ENCODE data around the gene ERBB3.
A peak's percentile ranks its signal among the peaks of the same experiment; 100 is the strongest.
"Not testable (repeated sequence)": the region's sequence is repeated elsewhere in the genome, so short reads cannot be mapped to it uniquely, and the experiment has no call there.

ERBB3 gene

DNA sequence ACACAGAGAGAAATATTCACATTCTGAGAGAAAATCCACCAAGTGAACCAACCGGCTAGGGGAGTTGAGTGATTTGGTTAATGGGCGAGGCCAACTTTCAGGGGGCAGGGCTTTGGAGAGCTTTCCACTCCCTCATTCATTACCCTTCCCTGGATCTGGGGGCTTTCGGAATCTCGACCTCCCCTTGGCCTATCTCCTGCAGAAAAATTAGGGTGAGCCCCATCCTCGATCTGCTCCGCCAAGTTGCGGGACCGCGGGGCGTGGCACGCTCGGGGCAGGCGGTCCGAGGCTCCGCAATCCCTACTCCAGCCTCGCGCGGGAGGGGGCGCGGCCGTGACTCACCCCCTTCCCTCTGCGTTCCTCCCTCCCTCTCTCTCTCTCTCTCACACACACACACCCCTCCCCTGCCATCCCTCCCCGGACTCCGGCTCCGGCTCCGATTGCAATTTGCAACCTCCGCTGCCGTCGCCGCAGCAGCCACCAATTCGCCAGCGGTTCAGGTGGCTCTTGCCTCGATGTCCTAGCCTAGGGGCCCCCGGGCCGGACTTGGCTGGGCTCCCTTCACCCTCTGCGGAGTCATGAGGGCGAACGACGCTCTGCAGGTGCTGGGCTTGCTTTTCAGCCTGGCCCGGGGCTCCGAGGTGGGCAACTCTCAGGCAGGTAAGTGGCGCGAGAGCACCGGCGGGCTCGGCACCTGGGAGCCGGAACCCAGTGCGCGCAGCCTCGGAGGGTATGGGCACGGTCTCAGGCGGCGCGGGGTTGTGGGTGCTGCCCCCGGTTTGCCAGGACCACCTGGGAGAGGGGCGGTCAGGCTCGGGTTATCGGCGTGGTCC is at the start of gene ERBB3:
Gene ERBB3 (plus strand): TSS at position 443 of the 833 bp plus-strand sequence. CDS start 136 bp downstream, at position 579.
- DNase-seq = peak; percentile 69

- no peak for DNase-seq
These were observed 48.0 kb upstream of the ERBB3 start for GRCh38 chr12:56031987-56032386.

DNA sequence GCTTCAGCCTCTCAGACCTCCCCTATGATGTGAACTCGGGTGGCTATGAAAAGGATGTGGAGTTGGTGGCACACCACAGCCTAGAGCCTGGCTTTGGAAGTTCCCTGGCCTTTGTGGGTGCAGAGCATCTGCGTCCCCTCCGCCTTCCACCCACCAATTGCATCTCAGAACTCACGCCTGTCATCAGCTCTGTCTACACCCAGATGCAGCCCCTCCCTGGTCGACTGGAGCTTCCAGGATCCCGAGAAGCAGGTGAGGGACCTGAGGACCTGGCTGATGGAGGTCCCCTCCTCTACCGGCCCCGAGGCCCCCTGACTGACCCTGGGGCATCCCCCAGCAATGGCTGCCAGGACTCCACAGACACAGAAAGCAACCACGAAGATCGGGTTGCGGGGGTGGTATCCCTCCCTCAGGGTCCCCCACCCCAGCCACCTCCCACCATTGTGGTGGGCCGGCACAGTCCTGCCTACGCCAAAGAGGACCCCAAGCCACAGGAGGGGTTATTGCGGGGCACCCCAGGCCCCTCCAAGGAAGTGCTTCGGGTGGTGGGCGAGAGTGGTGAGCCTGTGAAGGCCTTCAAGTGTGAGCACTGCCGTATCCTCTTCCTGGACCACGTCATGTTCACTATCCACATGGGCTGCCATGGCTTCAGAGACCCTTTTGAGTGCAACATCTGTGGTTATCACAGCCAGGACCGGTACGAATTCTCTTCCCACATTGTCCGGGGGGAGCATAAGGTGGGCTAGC is 45.2 kb upstream of the ERBB3 start:
- DNase-seq = no peak

DNA sequence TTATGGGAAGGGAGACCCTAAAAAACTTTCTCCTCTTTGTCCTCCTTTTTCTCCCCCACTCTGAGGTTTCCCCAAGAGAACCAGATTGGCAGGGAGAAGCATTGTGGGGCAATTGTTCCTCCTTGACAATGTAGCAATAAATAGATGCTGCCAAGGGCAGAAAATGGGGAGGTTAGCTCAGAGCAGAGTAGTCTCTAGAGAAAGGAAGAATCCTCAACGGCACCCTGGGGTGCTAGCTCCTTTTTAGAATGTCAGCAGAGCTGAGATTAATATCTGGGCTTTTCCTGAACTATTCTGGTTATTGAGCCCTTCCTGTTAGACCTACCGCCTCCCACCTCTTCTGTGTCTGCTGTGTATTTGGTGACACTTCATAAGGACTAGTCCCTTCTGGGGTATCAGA is 42.8 kb upstream of the ERBB3 start:
- no peak for DNase-seq

GRCh38 chr12:56038022-56038655 is 41.8 kb upstream of the ERBB3 start:
- DNase-seq = no peak

GRCh38 chr12:56040151-56040550 is 39.8 kb upstream of the ERBB3 start:
- no peak for DNase-seq

DNA sequence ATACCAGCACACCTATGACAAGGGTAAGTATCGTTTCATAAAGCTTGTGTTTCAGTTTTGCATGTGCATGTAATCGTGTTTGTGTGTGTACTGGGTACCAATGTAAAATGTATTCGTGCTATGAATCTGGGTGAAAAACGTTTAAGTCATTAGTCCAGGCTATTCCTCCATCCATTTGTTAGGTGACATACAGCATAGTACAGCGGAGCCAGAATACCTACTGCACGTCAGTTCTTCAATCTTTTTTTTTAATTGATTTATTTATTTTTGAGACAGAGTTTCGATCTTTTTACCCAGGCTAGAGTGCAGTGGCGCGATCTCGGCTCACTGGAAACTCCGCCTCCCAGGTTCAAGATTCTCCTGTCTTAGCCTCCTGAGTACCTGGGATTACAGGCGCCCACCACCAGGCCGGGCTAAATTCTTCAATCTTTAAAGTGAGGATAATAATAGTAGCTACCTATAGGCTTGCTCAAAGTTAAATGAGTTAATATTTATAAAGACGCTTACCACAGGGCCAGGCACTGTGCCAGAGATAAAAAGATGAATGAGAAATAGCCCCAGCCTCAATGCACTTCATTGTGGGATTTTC is 38.9 kb upstream of the ERBB3 start:
- DNase-seq = no peak

- peak; percentile 99 for DNase-seq
These were observed 38.2 kb upstream of the ERBB3 start, which contains the start of gene RPS26 for GRCh38 chr12:56041552-56042429. Gene RPS26, plus strand, starts transcription at chr12:56041918. Its CDS starts 249 bp downstream, at chr12:56042167.

- DNase-seq = peak; percentile 25
These were observed 37.5 kb upstream of the ERBB3 start for GRCh38 chr12:56042430-56042813.

GRCh38 chr12:56042843-56043242 is 37.1 kb upstream of the ERBB3 start:
- no peak for DNase-seq

- DNase-seq = no peak
These were observed 33.8 kb upstream of the ERBB3 start for GRCh38 chr12:56046027-56046780.

- DNase-seq = no peak
These were observed 26.5 kb upstream of the ERBB3 start for GRCh38 chr12:56053407-56053893.

DNA sequence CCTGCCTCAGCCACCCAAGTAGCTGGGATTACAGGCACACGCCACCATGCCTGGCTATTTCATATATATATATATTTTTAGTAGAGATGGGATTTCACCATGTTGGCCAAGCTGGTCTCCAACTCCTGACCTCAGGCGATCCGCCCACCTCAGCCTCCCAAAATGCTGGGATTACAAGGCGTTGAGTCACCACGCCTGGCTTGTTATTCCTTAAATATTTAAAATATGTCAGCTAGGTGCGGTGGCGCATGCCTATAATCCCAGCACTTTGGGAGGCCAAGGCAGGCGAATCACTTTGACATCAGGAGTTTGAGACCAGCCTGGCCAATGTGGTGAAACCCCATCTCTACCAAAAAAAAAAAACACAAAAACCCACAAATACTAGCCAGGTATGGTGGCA is 20.0 kb upstream of the ERBB3 start:
- not testable (repeated sequence) for DNase-seq

DNA sequence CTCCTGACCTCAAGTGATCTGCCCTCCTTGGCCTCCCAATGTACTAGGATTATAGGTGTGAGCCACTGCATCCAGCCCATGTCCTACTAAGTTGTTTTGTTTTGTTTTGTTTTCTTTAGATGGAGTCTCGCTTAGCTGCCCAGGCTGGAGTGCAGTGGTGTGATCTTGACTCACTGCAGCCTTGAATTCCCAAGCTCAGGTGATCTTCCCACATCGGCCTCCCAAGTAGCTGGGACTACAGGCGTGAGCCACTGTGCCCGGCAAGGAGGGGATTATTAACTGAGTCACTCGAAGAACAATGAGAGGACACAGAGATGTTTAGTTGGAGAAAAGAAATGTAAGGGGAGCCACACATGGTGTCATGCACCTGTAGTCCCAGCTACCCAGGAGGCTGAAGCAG is 18.0 kb upstream of the ERBB3 start:
- no peak for DNase-seq

DNA sequence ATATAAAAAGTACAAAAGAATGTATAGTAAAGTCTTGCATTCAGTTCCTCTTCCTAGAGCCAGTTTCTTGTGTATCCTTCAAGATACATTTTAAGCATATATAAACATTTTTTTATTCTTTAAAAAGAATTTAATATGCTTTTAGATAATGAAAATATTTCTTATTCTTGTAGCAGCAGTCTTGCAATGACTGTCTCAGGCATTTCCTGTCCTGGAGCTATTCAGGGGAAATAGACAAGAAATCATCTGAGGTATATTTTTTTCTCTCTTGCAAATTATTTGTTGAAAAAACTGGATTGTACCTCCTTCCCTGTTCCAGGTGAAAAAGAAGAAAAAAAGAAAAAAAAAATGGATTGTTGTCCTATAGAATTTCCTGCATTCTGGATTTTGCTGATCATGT is 17.0 kb upstream of the ERBB3 start:
- DNase-seq = no peak

DNA sequence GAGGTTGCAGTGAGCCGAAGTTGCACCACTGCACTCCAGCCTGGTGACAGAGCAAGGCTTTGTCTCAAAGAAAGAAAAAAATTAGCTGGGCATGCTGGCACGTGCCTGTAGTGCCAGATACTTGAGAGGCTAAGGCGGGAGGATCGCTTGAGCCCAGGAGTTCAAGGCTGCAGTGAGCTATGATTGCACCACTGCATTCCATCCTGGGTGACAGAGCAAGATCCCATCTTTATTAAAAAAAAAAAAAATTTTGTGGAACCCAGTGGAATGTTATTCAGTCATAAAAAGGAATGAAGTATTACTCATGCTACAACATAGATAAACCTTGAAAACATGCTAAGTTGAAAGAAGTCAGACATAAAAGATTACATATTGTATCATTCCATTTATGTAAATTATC is 8.3 kb upstream of the ERBB3 start:
- no peak for DNase-seq

GRCh38 chr12:56074396-56074795 is 5.6 kb upstream of the ERBB3 start:
- no peak for DNase-seq

- DNase-seq = not testable (repeated sequence)
These were observed 2.0 kb upstream of the ERBB3 start for GRCh38 chr12:56077966-56078365.

GRCh38 chr12:56078427-56078826 is 1.5 kb upstream of the ERBB3 start:
- DNase-seq = no peak

DNA sequence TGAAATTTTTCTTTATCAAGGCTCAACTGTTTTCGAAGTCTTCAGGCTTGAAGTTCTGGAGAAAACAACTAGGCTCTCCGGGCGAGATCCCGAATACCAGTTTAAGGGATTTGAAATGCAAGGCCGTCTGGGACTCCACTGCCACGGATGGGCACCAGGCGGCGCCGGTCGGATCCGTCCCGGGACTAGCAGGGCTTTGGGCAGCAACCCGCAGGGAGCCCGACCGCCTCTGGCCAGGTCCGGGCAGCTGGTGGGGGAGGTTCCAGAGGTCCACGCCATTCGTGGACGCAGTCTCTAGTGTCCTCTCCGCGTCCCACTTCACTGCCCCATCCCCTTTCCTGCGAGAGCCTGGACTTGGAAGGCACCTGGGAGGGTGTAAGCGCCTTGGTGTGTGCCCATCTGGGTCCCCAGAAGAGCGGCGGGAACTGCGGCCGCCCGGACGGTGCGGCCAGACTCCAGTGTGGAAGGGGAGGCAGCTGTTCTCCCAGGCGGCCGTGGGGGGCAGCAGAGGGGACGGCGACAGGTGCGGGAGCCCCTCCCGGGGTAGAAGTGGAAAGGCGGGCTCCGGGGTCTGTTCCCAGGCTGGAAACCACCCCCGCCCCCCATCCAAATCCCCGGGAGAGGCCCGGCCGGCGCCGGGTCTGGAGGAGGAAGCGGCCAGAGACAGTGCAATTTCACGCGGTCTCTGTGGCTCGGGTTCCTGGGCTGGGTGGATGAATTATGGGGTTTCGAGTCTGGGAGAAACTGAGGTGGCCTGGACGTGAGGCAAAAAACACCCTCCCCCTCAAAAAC is 838 bp upstream of the ERBB3 start:
- DNase-seq = peak; percentile 89

Measured in retina (tissue), 1 donor.